IPS-NIHi7 (cell line): ENCODE results near the gene PYGO1.
"Not testable (repeated sequence)": the region's sequence is repeated elsewhere in the genome, so short reads cannot be mapped to it uniquely, and the experiment has no call there.

Source experiments
- DNase-seq: peaks from one replicate; pipeline ENCODE4 v3.0.0; 2012; ENCODE audit warnings: mixed read lengths; ENCODE audit errors: extremely low spot score

PYGO1 gene

GRCh38 chr15:55588070-55588814 is at the start of gene PYGO1:
Gene PYGO1 (minus strand): TSS chr15:55588345. CDS start chr15:55587883, 462 bp downstream.
- DNase-seq, result peak; percentile 76

GRCh38 chr15:55637086-55637485 is 48.9 kb upstream of the PYGO1 start:
- no peak for DNase-seq

GRCh38 chr15:55633731-55634130 is 45.6 kb upstream of the PYGO1 start:
- DNase-seq, result no peak

GRCh38 chr15:55632434-55632833 is 44.3 kb upstream of the PYGO1 start:
- no peak for DNase-seq

GRCh38 chr15:55630858-55631257 is 42.7 kb upstream of the PYGO1 start:
- DNase-seq, result no peak

- no peak for DNase-seq
These were observed 40.2 kb upstream of the PYGO1 start for GRCh38 chr15:55628369-55628730.

- DNase-seq, result no peak
These were observed 39.7 kb upstream of the PYGO1 start for GRCh38 chr15:55627730-55628368.

- no peak for DNase-seq
These were observed 31.6 kb upstream of the PYGO1 start for GRCh38 chr15:55619783-55620182.

- DNase-seq, result no peak
These were observed 30.2 kb upstream of the PYGO1 start for GRCh38 chr15:55618387-55618786.

GRCh38 chr15:55615445-55615844 is 27.3 kb upstream of the PYGO1 start:
- DNase-seq, result no peak

- no peak for DNase-seq
These were observed 25.6 kb upstream of the PYGO1 start for GRCh38 chr15:55613727-55614126.

GRCh38 chr15:55606214-55606613 is 18.1 kb upstream of the PYGO1 start:
- DNase-seq, result no peak

GRCh38 chr15:55601374-55601773 is 13.2 kb upstream of the PYGO1 start:
- no peak for DNase-seq

- DNase-seq, result no peak
These were observed 11.3 kb upstream of the PYGO1 start for GRCh38 chr15:55599439-55599838.

GRCh38 chr15:55593019-55593418 is 4.9 kb upstream of the PYGO1 start:
- not testable (repeated sequence) for DNase-seq

- DNase-seq, result no peak
These were observed 2.6 kb upstream of the PYGO1 start for GRCh38 chr15:55590788-55591187.

GRCh38 chr15:55589287-55589686 is 1.1 kb upstream of the PYGO1 start:
- no peak for DNase-seq

GRCh38 chr15:55588815-55589115 is 620 bp upstream of the PYGO1 start:
- DNase-seq, result no peak

- DNase-seq, result peak; percentile 63
These were observed 650 bp downstream of the PYGO1 start for GRCh38 chr15:55587321-55588069.

- DNase-seq, result no peak
These were observed 1.3 kb downstream of the PYGO1 start for GRCh38 chr15:55586808-55587207.

- no peak for DNase-seq
These were observed 11.2 kb downstream of the PYGO1 start for GRCh38 chr15:55576943-55577342.

- DNase-seq, result no peak
These were observed 14.0 kb downstream of the PYGO1 start for GRCh38 chr15:55574096-55574495.

GRCh38 chr15:55573224-55573623 is 14.9 kb downstream of the PYGO1 start:
- no peak for DNase-seq
